Testis (tissue), 3 donors: ENCODE results near the gene LILRA5. TPM values are rescaled to one million over a fixed set of nuclear protein-coding genes. Genes with fewer than 3 reads are reported as not detected.
A peak's percentile ranks its signal among the peaks of the same experiment; 100 is the strongest.
"Not testable (repeated sequence)": the region's sequence is repeated elsewhere in the genome, so short reads cannot be mapped to it uniquely, and the experiment has no call there.

Source experiments
- DNase-seq: peaks from one replicate; pipeline ENCODE4 v3.0.0-alpha.2; 2019
- H3K27ac ChIP-seq, 2 donors: fragments of 200-600 bp; sonication (generic); one replicate each; pipeline ENCODE4 v1.5.1; 2019
- H3K27me3 ChIP-seq: fragments of 200-600 bp; sonication (generic); one replicate; pipeline ENCODE4 v1.5.1; 2019
- H3K36me3 ChIP-seq: fragments of 200-600 bp; sonication (generic); one replicate; pipeline ENCODE4 v1.5.1; 2017; ENCODE audit warnings: low read depth; ENCODE audit errors: missing control alignments
- H3K4me1 ChIP-seq: fragments of 200-600 bp; sonication (generic); one replicate; pipeline ENCODE4 v1.5.1; 2019
- H3K4me3 ChIP-seq, 2 donors: fragments of 200-600 bp; sonication (generic); one replicate each; pipeline ENCODE4 v1.5.1; 2017 to 2019
- H3K9me3 ChIP-seq: fragments of 200-600 bp; sonication (generic); one replicate; pipeline ENCODE4 v1.5.1; 2017
- CTCF ChIP-seq, 3 experiments: fragments of 450-650 bp in 2 of 3; fragments of 200-600 bp in 1 of 3; sonication (generic) in 1 of 3; IDR thresholded peaks; one replicate each; pipeline ENCODE4 v1.5.1; 2016 to 2019; ENCODE audit warnings: antibody characterized with exemption in 3 of 3, mild to moderate bottlenecking in 2 of 3, moderate library complexity in 1 of 3
- POLR2A ChIP-seq: fragments of 450-650 bp; IDR thresholded peaks from one replicate; pipeline ENCODE4 v1.6.1; 2017; ENCODE audit warnings: antibody characterized with exemption, mild to moderate bottlenecking, moderate library complexity
- WGBS, 2 donors: methylation state at CpG; one replicate each; pipeline ENCODE4 v1.1.5; 2018; 5-methylcytosine and 5-hydroxymethylcytosine counted together
- intact Hi-C: fragments of 100-400 bp; cut with DNase I; formaldehyde crosslinking; loops from one replicate; pipeline ENCODE4 v1.15.1; 2023; ENCODE audit warnings: low total_unique reads
- polyA plus RNA-seq: library from polyadenylated mRNA; stranded (reverse); fragments of 350-450 nt; fragmentation: Illumina TruSeq; extraction: RNeasy Lipid Tissue Mini Kit (QIAGEN cat#74804); gene quantifications from one replicate; pipeline ENCODE4 v1.2.3, GENCODE V29; 2014; ENCODE audit warnings: low read depth, low replicate concordance; ENCODE audit not compliant: insufficient read depth
- total RNA-seq, 2 donors: library from RNA; depleted of rRNA; stranded (reverse); fragments of >200 nt; gene quantifications; one replicate each; pipeline ENCODE4 v1.2.3, GENCODE V29; 2016

The LILRA5 gene
- total and polyA plus RNA-seq, 3 donors from 2014 or later: 1.1 to 1.4 (median 1.2) TPM

DNA sequence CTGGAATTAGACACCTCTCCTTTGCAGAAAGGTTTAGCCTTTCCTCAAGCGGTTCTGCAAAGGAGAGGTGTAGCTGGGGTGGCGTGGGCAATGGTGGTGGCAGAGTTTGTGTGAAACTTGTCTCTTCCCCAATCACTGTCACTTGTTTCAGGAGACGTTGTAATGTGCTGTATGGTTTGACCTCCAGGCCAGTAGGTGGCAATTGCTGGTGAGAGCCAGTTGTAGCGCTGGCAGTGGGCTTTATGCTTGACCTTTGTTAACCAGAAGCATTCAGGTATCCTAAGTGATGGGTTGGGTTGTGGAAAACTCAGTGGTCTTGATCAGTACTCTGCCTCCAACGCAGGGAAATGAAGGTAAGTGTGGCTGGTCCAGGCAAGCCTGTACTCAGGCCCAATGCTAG is 12.7 kb upstream of the LILRA5 start:
- no peak for TF ChIP-seq CTCF (IDR thresholded peaks at IDR 0.05)
- no peak for TF ChIP-seq POLR2A
- no peak for DNase-seq
- Histone ChIP-seq H3K36me3 (no peaks in the 10 kb centered on the region), H3K27ac (no peak overlapping the region), H3K4me3 (no peak overlapping the region), H3K4me1 (no peaks in the 10 kb centered on the region), H3K27me3 (no peaks in the 10 kb centered on the region), H3K9me3 (no peaks in the 10 kb centered on the region)
- intact Hi-C loops: no loop called here
- 78 to 81% methylated on average over 5 of the region's 5 CpGs for WGBS, 2 donors

DNA sequence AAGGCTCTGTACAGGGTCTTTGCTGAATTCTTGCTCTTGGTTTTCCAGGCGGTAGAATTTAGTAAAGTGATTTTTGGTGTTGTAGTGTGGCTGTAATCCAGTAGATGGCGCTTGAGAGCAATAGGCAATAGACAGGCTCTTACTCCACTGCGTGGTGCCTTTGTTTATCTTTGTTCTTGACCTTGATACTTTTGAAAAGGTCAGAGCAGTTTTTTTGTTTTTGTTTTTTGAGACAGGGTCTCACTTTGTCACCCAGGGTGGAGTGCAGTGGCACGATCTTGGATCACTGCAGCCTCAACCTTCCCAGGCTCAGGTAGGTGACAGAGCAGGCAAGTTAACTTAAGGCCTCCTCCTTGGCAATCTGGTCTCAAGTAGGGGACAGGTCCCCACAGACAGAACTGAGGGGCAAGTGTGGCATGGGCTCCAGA is 12.2 kb upstream of the LILRA5 start:
- intact Hi-C loops: no loop called here
- DNase-seq: peak; percentile 61
- Histone ChIP-seq H3K27me3 (no peaks in the 10 kb centered on the region), H3K4me3 (no peak overlapping the region), H3K9me3 (no peaks in the 10 kb centered on the region), H3K27ac (no peak overlapping the region), H3K4me1 (no peaks in the 10 kb centered on the region), H3K36me3 (no peaks in the 10 kb centered on the region)
- peak; percentile 68 to 86 (median 68) for TF ChIP-seq CTCF (IDR thresholded peaks at IDR 0.05)
- no peak for TF ChIP-seq POLR2A
- 6 to 7% methylated on average over 4 of the region's 4 CpGs for WGBS, 2 donors

GRCh38 chr19:54324071-54324470 is 11.1 kb upstream of the LILRA5 start:
- H3K9me3 ChIP-seq: no peaks in the 10 kb centered on the region
- DNase-seq: no peak
- no peaks in the 10 kb centered on the region for H3K4me1 ChIP-seq
- H3K27me3 ChIP-seq: no peaks in the 10 kb centered on the region
- H3K27ac ChIP-seq: no peak overlapping the region
- H3K4me3 ChIP-seq: no peak overlapping the region
- intact Hi-C loops: no loop called here
- H3K36me3 ChIP-seq: no peaks in the 10 kb centered on the region
- WGBS, 2 donors: 34 to 39% methylated on average over 3 of the region's 3 CpGs
- TF ChIP-seq CTCF (IDR thresholded peaks at IDR 0.05) (no peak), POLR2A (no peak)

- H3K4me1 ChIP-seq, DNase-seq, H3K9me3 ChIP-seq, H3K4me3 ChIP-seq, H3K27ac ChIP-seq, H3K27me3 ChIP-seq, H3K36me3 ChIP-seq, intact Hi-C loops: not testable (repeated sequence)
- peak in 1 of 3 experiments; percentile 28 for TF ChIP-seq CTCF (IDR thresholded peaks at IDR 0.05)
- WGBS, 2 donors: 13% methylated on average over 4 of the region's 13 CpGs; no CpG with 5 or more reads in 1 of the 2 donors
Observed at GRCh38 chr19:54322934-54323333, 10.0 kb upstream of the LILRA5 start.

DNA sequence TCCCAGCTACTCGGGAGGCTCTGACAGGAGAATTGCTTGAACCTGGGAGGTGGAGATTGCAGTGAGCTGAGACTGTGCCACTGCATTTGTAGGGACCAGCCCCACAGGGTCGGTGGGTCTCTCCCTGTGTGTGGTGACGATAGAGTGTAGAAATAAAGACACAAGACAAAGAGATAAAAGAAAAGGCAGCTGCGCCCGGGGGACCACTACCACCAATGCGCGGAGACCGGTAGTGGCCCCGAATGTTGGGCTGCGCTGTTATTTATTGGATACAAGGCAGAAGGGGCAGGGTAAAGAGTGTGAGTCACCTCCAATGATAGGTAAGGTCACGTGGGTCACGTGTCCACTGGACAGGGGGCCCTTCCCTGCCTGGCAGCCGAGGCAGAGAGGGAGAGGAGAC is 9.3 kb upstream of the LILRA5 start:
- H3K27ac ChIP-seq, H3K4me3 ChIP-seq, H3K36me3 ChIP-seq, intact Hi-C loops, H3K27me3 ChIP-seq, DNase-seq, H3K4me1 ChIP-seq, H3K9me3 ChIP-seq: not testable (repeated sequence)
- 91 to 93% methylated on average over 10 to 13 of the region's 13 CpGs for WGBS, 2 donors
